ENCODE results near the gene CNGA1. TPM values are rescaled to one million over a fixed set of nuclear protein-coding genes. Genes with fewer than 3 reads are reported as not detected.
A peak's percentile ranks its signal among the peaks of the same experiment; 100 is the strongest.
"Not testable (repeated sequence)": the region's sequence is repeated elsewhere in the genome, so short reads cannot be mapped to it uniquely, and the experiment has no call there.

CNGA1 gene
- total RNA-seq, 2 donors from 2014 or later: 0.33 to 1.8 TPM

GRCh38 chr4:48015678-48016077 is 803 bp downstream of the CNGA1 start:
- ATAC-seq (no peak), DNase-seq (no peak)
- Histone ChIP-seq H3K27ac (peak overlapping the region; percentile 55 to 83 (median 78)), H3K9me3 (no peaks in the 10 kb centered on the region), H3K4me1 (peaks cover 11% of the 10 kb centered on the region), H3K4me3 (no peak overlapping the region), H3K36me3 (replicated peaks in 1 of 2; ENCODE audit: insufficient read depth in 1 of 2, low read depth in 2 of 2) (no peaks in the 10 kb centered on the region), H3K27me3 (no peaks in the 10 kb centered on the region)
- intact Hi-C loops (cut with DNase I): no loop called here
- 48 to 67% methylated on average over 5 of the region's 5 CpGs for WGBS, 2 donors
- TF ChIP-seq POLR2A (IDR thresholded peaks at IDR 0.05) (no peak), CTCF (IDR thresholded peaks at IDR 0.05) (no peak)

DNA sequence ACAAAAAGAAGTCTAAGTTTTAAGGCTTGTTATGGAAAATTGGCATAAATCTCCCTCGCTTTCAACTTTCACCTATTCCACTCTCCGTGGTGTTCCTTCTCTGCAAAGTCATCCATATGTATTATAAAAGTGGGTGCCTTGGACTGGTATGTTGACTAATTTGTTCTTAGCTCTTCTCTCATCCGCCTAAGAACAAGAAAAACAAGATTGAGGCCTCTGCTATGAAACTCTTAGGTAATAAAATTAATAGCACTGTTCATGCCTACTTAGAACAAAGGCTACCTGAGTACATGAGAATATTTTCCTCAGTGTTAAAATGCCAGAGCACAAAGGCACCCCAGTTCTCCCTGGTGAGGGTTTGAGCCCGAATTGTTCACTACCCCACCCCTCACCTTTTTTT is 1.3 kb downstream of the CNGA1 start:
- intact Hi-C loops (cut with DNase I): no loop called here

DNA sequence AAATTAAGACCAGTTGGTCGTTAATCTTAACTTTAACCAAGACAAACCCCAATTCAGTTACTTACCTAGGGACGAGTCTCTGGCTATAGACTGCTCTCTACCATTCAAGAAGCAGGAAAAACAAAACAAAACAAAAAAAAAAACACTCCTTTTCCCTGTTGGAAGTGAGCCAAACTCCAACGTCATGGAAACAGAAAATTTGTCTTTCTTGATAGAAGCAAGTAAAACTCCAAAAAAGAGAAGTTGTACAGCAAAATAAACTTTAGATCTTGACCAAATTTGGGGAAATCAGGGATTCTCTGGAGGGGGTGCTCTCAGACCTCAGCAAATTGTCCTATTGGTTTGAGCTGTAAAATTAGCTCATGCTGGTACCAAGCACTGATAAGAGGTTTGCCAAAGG is 3.7 kb downstream of the CNGA1 start:
- DNase-seq (peak in 1 of 4 donors; percentile 29), ATAC-seq (no peak)
- no peak overlapping the region for H3K4me3 ChIP-seq
- no peaks in the 10 kb centered on the region for H3K27me3 ChIP-seq
- no peak for TF ChIP-seq CTCF (IDR thresholded peaks at IDR 0.05)
- TF ChIP-seq POLR2A (IDR thresholded peaks at IDR 0.05): no peak
- peaks cover 11% of the 10 kb centered on the region for H3K4me1 ChIP-seq
- H3K36me3 ChIP-seq (replicated peaks in 1 of 2; ENCODE audit: insufficient read depth in 1 of 2, low read depth in 2 of 2): no peaks in the 10 kb centered on the region
- H3K9me3 ChIP-seq: no peaks in the 10 kb centered on the region
- WGBS, 2 donors: 44 to 54% methylated on average over 3 of the region's 3 CpGs
- intact Hi-C loops (cut with DNase I): no loop called here
- no peak overlapping the region for H3K27ac ChIP-seq

More for the DNA sequence above, 1.3 kb downstream of the CNGA1 start:
- DNase-seq: no peak
- no peak for ATAC-seq
- 78 to 87% methylated on average over 4 of the region's 4 CpGs for WGBS, 2 donors
- Histone ChIP-seq H3K27me3 (no peaks in the 10 kb centered on the region), H3K27ac (peak overlapping the region in 2 of 4 donors; percentile 73 to 83), H3K4me3 (no peak overlapping the region), H3K9me3 (no peaks in the 10 kb centered on the region), H3K4me1 (peaks cover 11% of the 10 kb centered on the region), H3K36me3 (replicated peaks in 1 of 2; ENCODE audit: insufficient read depth in 1 of 2, low read depth in 2 of 2) (no peaks in the 10 kb centered on the region)
- TF ChIP-seq CTCF (IDR thresholded peaks at IDR 0.05): no peak
- no peak for TF ChIP-seq POLR2A (IDR thresholded peaks at IDR 0.05)

- DNase-seq (no peak), ATAC-seq (no peak)
- Histone ChIP-seq H3K4me3 (no peak overlapping the region), H3K9me3 (no peaks in the 10 kb centered on the region), H3K36me3 (replicated peaks in 1 of 2; ENCODE audit: insufficient read depth in 1 of 2, low read depth in 2 of 2) (no peaks in the 10 kb centered on the region), H3K27me3 (no peaks in the 10 kb centered on the region), H3K27ac (no peak overlapping the region), H3K4me1 (peaks cover 7% of the 10 kb centered on the region)
- 91 to 95% methylated on average over 4 of the region's 4 CpGs for WGBS, 2 donors
- TF ChIP-seq POLR2A (IDR thresholded peaks at IDR 0.05) (no peak), CTCF (IDR thresholded peaks at IDR 0.05) (no peak)
- intact Hi-C loops (cut with DNase I): no loop called here
These were observed 4.8 kb downstream of the CNGA1 start for GRCh38 chr4:48011722-48012121.

DNA sequence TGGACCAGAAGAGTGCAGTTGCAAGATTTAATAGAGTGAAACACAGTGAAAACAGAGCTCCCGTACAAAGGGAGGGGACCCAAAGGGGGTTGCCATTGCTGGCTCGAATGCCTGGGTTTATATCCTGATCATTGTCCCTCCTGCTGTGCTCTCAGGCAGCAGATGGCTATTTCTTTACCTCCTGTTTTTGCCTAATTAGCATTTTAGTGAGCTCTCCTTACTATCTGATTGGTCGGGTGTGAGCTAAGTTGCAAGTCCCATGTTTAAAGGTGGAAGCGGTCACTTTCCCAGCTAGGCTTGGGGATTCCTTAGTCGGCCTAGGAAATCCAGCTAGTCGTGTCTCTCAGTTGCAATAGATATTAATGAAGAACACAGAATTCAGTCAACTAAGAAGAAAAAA is 5.6 kb downstream of the CNGA1 start:
- H3K27ac ChIP-seq; H3K9me3 ChIP-seq; H3K36me3 ChIP-seq (replicated peaks in 1 of 2; ENCODE audit: insufficient read depth in 1 of 2, low read depth in 2 of 2); H3K4me3 ChIP-seq; intact Hi-C loops (cut with DNase I); ATAC-seq; H3K4me1 ChIP-seq; H3K27me3 ChIP-seq; DNase-seq: not testable (repeated sequence)
- WGBS, 2 donors: 75 to 86% methylated on average over 6 of the region's 6 CpGs
